ENCODE data around the gene CDCP1.

Gene CDCP1

DNA sequence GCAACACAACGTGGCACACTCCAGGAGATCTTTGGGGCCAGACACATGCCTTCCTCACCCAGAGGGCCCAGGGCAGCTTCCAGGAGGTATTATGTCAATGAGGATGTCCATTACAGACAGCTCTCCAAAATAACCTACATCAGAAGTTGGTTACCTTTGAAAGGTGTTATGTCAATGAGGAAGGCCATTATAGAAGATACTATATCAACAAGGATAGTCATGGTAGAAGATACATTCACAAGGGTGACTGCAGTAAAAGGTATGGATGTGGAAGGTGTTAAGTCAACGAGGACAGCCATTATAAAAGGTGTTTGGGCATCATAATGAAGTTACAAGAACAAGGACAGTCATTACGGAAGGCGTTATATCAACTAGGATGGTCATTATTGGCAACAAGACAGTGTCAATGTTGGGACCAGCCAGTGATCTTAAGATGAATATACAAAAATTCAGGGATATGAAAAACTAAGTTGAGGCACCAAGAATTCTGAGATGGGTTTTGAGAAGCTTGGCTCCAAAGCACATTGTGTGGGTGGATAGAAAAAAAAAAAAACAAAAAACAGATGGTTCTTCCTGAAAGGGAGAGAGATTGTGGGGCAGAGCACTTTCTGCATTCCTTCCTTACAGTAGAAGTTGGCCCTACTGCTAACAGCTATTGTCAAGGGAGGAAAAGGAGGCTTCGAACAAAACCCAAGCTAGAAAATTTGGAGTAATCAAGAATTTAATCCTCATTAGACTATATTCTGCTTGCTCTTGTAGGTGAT, 11.2 kb downstream of the CDCP1 start:
- Histone ChIP-seq H3K9me2 (ENCODE audit: low read depth, low read length) (no peaks in the 10 kb centered on the region), H3K36me3 (ENCODE audit: insufficient read depth, low read length) (no peaks in the 10 kb centered on the region), H3K9ac (ENCODE audit: low read length) (no peak overlapping the region), H3K27me3 (ENCODE audit: insufficient read depth, low read length) (no peaks in the 10 kb centered on the region), H3K79me2 (ENCODE audit: insufficient read depth, low read length) (no peaks in the 10 kb centered on the region), H4K20me1 (ENCODE audit: insufficient read depth, low read length) (no peaks in the 10 kb centered on the region), H3K9me3 (ENCODE audit: low read length) (no peaks in the 10 kb centered on the region), H3K4me3 (ENCODE audit: low read depth, low read length, poor library complexity, severe bottlenecking) (no peak overlapping the region), H2AFZ (ENCODE audit: low read length) (no peak overlapping the region), H3F3A (ENCODE audit: insufficient read depth, low read length) (no peaks in the 10 kb centered on the region), H3K27ac (ENCODE audit: low read depth, low read length, poor library complexity, severe bottlenecking) (no peak overlapping the region), H3K4me2 (ENCODE audit: low read length) (no peak overlapping the region), H3K4me1 (ENCODE audit: insufficient read depth, low read length, severe bottlenecking) (no peaks in the 10 kb centered on the region)
- TF ChIP-seq EZH2 (IDR thresholded peaks at IDR 0.05; ENCODE audit: borderline replicate concordance, low read length), result no peak
- TF ChIP-seq, protein P1, sequence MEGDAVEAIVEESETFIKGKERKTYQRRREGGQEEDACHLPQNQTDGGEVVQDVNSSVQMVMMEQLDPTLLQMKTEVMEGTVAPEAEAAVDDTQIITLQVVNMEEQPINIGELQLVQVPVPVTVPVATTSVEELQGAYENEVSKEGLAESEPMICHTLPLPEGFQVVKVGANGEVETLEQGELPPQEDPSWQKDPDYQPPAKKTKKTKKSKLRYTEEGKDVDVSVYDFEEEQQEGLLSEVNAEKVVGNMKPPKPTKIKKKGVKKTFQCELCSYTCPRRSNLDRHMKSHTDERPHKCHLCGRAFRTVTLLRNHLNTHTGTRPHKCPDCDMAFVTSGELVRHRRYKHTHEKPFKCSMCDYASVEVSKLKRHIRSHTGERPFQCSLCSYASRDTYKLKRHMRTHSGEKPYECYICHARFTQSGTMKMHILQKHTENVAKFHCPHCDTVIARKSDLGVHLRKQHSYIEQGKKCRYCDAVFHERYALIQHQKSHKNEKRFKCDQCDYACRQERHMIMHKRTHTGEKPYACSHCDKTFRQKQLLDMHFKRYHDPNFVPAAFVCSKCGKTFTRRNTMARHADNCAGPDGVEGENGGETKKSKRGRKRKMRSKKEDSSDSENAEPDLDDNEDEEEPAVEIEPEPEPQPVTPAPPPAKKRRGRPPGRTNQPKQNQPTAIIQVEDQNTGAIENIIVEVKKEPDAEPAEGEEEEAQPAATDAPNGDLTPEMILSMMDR (IDR thresholded peaks at IDR 0.05; ENCODE audit: low read length), result no peak

DNA sequence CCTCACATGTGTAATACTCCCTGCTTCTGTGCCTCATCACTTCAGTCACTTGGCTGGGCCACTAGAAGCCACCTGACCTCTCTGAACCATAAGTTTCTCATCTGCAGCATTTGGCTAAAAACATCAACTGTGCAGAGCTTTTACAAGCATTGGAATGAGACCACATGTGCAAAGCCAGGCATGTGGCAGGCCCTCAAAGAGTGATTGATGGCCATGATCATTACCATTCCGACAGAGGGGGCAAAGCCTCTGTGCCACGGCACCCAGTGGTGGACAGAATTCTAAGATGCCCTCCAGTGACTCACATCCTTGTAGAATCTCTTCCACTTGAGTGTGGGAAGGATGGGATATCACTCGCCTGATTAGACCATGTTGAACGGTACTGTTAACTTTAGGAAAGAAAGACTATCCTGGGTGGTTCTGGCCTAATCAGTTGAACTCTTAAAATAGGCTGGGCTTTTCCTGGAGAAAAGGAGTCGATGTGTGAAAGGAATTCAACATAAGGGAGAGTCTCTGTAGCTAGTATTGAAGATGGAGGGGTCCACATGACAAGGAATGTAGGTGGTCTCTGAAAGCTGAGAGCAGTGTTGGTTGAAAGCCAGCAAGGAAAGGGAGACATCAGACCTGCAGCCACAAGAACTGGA, 13.5 kb downstream of the CDCP1 start:
- TF ChIP-seq, protein P1 (IDR thresholded peaks at IDR 0.05; ENCODE audit: low read length), result no peak
- no peak for TF ChIP-seq EZH2 (IDR thresholded peaks at IDR 0.05; ENCODE audit: borderline replicate concordance, low read length)
- H3K9me3 ChIP-seq (ENCODE audit: low read length), result no peaks in the 10 kb centered on the region
- no peaks in the 10 kb centered on the region for H3K27me3 ChIP-seq (ENCODE audit: insufficient read depth, low read length)
- H3K79me2 ChIP-seq (ENCODE audit: insufficient read depth, low read length), result no peaks in the 10 kb centered on the region
- H2AFZ ChIP-seq (ENCODE audit: low read length), result no peak overlapping the region
- H3K4me2 ChIP-seq (ENCODE audit: low read length), result no peak overlapping the region
- no peaks in the 10 kb centered on the region for H3K4me1 ChIP-seq (ENCODE audit: insufficient read depth, low read length, severe bottlenecking)
- H4K20me1 ChIP-seq (ENCODE audit: insufficient read depth, low read length), result no peaks in the 10 kb centered on the region
- H3K9ac ChIP-seq (ENCODE audit: low read length), result no peak overlapping the region
- no peak overlapping the region for H3K4me3 ChIP-seq (ENCODE audit: low read depth, low read length, poor library complexity, severe bottlenecking)
- no peaks in the 10 kb centered on the region for H3F3A ChIP-seq (ENCODE audit: insufficient read depth, low read length)
- no peak overlapping the region for H3K27ac ChIP-seq (ENCODE audit: low read depth, low read length, poor library complexity, severe bottlenecking)
- H3K36me3 ChIP-seq (ENCODE audit: insufficient read depth, low read length), result no peaks in the 10 kb centered on the region
- H3K9me2 ChIP-seq (ENCODE audit: low read depth, low read length), result no peaks in the 10 kb centered on the region

DNA sequence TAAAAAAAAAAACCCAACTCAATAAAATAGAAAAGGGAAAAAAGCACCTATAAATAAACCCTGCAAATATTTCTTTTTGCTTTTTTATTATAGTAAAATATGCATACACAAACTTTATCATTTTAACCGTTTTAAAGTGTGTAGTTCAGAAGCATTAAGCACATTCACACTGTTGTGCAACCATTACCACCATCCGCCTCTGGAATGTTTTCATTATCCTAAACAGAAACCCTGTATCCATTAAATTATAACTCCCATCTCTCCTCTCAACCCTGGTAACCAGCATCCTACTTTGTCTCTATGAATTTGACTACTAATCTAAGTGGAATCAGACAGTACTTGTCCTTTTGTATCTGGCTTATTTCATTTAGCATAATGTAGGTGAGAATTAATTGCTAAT, 15.0 kb downstream of the CDCP1 start:
- Histone ChIP-seq H3F3A (ENCODE audit: insufficient read depth, low read length) (no peaks in the 10 kb centered on the region), H4K20me1 (ENCODE audit: insufficient read depth, low read length) (no peaks in the 10 kb centered on the region), H3K36me3 (ENCODE audit: insufficient read depth, low read length) (no peaks in the 10 kb centered on the region), H3K9me3 (ENCODE audit: low read length) (no peaks in the 10 kb centered on the region), H3K4me3 (ENCODE audit: low read depth, low read length, poor library complexity, severe bottlenecking) (no peak overlapping the region), H3K4me2 (ENCODE audit: low read length) (no peak overlapping the region), H3K27ac (ENCODE audit: low read depth, low read length, poor library complexity, severe bottlenecking) (no peak overlapping the region), H3K27me3 (ENCODE audit: insufficient read depth, low read length) (0 out of 2 replicates have a peak, but pooled peaks cover 3% of the 10 kb centered on the region), H2AFZ (ENCODE audit: low read length) (no peak overlapping the region), H3K4me1 (ENCODE audit: insufficient read depth, low read length, severe bottlenecking) (no peaks in the 10 kb centered on the region), H3K79me2 (ENCODE audit: insufficient read depth, low read length) (no peaks in the 10 kb centered on the region), H3K9me2 (ENCODE audit: low read depth, low read length) (no peaks in the 10 kb centered on the region), H3K9ac (ENCODE audit: low read length) (no peak overlapping the region)
- TF ChIP-seq, protein P1 (IDR thresholded peaks at IDR 0.05; ENCODE audit: low read length), result no peak
- TF ChIP-seq EZH2 (IDR thresholded peaks at IDR 0.05; ENCODE audit: borderline replicate concordance, low read length), result no peak
